GM21390 (cell line): ENCODE measurements around the gene SEMA3E.

Experiments
- ATAC-seq: cut with Tn5 transposase; IDR thresholded peaks from one replicate; pipeline ENCODE4 v1.9.1; 2021; ENCODE audit not compliant: unreplicated experiment

The SEMA3E gene

GRCh38 chr7:83643012-83643411 lies 5.9 kb downstream of the SEMA3E start:
- ATAC-seq: no peak

DNA sequence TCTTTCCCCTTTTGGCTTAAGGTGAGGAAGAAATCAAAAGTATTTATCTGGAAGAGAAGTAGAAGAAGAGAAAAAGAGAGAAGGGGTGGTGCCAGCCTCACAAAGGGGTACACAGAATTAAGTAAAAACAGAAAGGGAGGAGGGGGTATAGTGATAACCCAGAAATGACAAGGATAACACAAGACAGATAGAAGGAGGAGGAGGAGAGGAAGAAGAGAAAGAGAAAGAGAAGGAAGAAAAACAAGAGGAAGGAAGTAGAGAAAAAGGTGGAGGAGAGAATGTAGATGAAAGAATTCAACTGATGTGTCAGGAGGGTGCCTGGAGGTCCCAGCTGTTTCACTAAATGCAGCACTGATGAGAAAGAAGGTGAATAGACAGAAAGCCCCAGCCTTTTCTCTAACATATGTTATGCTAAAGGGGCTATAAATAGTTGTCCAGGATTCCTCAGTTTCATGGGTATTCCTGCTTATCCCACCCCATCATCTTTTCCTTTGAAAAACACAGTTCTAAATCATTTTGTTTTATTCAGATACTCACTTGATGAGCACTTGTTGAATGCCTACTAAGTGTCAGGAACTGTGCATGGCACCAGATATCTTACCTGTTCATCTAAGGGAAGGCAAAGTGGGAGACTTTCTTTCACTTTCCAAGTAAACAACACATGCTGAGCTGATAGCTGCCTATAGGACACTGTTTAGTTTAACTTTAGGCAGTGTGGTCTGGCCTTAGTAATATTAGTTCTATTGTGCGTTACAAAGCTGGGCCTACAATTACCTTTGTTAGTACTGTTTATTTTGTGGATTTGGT lies 8.0 kb downstream of the SEMA3E start:
- ATAC-seq: no peak

GRCh38 chr7:83640240-83640639 lies 8.7 kb downstream of the SEMA3E start:
- no peak for ATAC-seq

- no peak for ATAC-seq
Observed at GRCh38 chr7:83633516-83633915, 15.4 kb downstream of the SEMA3E start.

- no peak for ATAC-seq
Observed at GRCh38 chr7:83629117-83629880, 19.6 kb downstream of the SEMA3E start.

- ATAC-seq: no peak
Observed at GRCh38 chr7:83617858-83618257, 31.1 kb downstream of the SEMA3E start.

GRCh38 chr7:83614112-83614511 lies 34.8 kb downstream of the SEMA3E start:
- no peak for ATAC-seq

DNA sequence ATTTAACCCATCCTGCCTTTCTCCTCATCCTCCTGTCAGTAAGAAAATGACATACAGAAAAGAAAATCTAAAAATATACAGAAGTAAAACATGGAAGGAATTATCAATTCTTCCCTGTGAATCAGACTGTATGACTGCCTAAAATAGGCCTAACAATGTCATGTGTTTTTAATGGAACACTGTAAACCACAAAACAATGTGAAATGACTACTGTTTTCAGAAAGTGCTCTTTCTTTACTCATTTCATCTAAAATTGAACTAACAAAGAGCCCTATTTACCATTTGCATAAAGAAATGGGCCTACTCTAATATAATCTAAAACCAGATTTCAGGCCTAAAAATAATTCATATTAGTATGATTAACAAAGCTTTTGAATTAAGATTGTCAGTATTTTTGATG lies 35.7 kb downstream of the SEMA3E start:
- no peak for ATAC-seq

DNA sequence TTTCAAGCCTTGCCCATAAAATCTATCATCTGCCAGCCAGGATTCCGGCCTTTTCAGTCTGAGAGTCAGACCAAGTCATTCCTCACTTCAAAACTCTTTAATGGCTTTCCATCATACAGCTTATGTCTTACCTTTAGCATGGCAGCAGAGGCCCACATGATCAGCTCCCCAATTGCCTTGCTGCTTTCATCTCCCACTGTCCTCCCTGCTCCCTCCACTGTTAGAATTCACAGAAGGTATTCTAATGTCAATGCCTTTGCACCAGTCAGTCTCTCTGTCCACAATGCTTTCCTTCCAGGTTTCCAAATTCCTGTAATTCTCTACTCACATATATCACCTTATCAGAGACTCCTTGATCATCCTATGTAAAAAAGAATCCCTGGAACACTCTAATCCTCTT lies 37.2 kb downstream of the SEMA3E start:
- ATAC-seq: no peak

- ATAC-seq: no peak
Observed at GRCh38 chr7:83610649-83611304, 38.2 kb downstream of the SEMA3E start.

- no peak for ATAC-seq
Observed at GRCh38 chr7:83608716-83609115, 40.2 kb downstream of the SEMA3E start.

GRCh38 chr7:83603649-83604048 lies 45.3 kb downstream of the SEMA3E start:
- ATAC-seq: no peak

GRCh38 chr7:83599131-83599530 lies 49.8 kb downstream of the SEMA3E start:
- ATAC-seq: no peak

DNA sequence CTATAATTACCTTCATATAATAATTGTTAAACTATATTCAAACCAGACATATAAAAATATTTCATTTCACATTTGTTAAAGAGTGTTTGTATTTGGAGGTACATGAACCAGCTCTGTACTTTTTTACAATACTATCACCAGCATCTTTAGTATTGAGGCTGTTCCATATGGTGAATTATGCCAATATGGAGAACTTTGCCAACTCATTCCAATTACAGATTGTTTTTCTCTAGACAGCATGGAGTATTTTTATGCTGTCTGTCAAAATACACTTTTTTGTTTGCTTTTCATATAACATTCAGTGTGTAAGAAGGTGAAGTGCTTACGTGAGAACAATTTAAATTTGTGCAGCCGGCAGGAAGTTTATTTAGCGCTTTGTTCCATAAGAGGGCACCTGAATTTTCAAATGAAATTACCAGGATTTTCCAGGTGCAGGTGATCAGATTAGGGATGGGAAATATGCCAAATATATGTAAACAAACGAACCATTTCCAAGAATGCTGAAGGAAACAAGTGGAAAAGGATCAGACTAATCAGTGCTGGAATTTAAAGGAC lies 54.9 kb downstream of the SEMA3E start:
- no peak for ATAC-seq

GRCh38 chr7:83588602-83589240 lies 60.2 kb downstream of the SEMA3E start:
- ATAC-seq: no peak

GRCh38 chr7:83586281-83586680 lies 62.7 kb downstream of the SEMA3E start:
- no peak for ATAC-seq

DNA sequence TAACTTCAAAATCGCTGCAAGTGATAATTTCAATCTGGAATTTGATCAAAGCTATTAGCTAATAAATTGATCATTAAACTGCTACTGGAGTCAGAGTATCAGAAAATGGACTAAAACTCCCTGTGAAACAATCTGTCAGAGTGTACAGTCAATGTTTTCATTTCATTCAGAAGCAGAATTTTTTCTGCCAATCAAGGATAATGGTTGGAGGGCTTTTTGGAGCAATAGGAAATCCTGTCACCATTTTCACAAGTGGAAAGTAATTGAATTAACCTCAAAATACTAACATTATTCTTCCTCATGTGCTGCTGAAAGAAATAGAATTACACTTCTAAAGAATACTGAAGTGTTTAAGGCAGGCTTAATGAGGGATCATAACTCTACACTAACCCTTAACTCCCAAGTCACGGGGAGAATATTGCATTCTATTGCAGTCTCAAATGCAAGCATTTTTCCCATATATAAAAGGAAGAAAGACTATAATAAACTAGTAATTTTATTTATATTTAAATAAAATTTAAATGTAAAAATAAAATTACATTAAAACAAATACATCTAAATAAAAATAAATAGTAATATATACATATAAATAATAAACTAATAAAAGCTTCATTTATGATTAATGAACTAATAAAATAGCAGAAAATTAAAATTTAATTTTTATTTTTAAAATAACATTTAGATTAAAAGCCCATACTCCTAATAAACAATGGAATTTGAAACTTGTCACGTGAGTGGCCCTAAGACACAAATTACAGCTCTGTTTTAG lies 67.1 kb downstream of the SEMA3E start:
- no peak for ATAC-seq

GRCh38 chr7:83579740-83580139 lies 69.2 kb downstream of the SEMA3E start:
- ATAC-seq: no peak

DNA sequence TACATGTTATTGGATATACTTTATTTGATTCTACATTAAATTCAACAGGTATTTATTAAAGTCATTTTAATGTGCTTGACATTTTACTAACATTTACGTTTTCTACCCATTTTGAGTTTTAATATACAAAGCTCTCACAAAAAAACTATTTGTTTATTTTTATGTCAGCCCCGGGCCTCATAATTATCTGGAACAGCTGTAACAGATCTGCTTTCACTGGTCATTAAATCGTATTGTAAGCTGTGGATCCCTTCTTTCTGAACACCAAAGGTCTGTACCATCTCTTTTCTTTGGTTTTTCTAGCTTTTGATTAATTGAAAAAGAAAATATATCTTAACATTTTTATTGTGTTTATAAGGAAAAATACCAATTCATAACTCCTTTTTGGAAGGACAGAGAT lies 73.5 kb downstream of the SEMA3E start:
- no peak for ATAC-seq

GRCh38 chr7:83574616-83575015 lies 74.3 kb downstream of the SEMA3E start:
- no peak for ATAC-seq
